OCI-LY3 (cell line): Measurements from ENCODE around the gene SESN1.

Experiments used
- H2AFZ ChIP-seq: fragments of 200-600, 300-600 bp; shearing (Covaris generic); 2 replicates; pipeline ENCODE4 v1.6.0; 2014; ENCODE audit warnings: antibody characterized with exemption, low read depth, low read length
- H3K27ac ChIP-seq: fragments of 200-600, 300-600 bp; sonication (generic); 2 replicates; pipeline ENCODE4 v1.5.1; 2014; ENCODE audit warnings: mild to moderate bottlenecking, low read length, moderate library complexity, mixed read lengths
- H3K27me3 ChIP-seq: fragments of 200-600, 300-600 bp; sonication (generic); 2 replicates; pipeline ENCODE4 v1.6.1; 2014; ENCODE audit warnings: low read depth, low read length, mixed read lengths
- H3K36me3 ChIP-seq: fragments of 200-600, 300-600 bp; sonication (generic); replicated peaks from 2 replicates; pipeline ENCODE3; 2014; ENCODE audit warnings: low read depth, low read length, mixed read lengths
- H3K4me1 ChIP-seq: fragments of 300-600, 200-600 bp; sonication (generic); 2 replicates; pipeline ENCODE4 v1.6.1; 2014; ENCODE audit warnings: low read length, mixed read lengths
- H3K4me2 ChIP-seq: fragments of 200-600, 300-600 bp; sonication (generic); 2 replicates; pipeline ENCODE4 v1.6.1; 2014; ENCODE audit warnings: low read length, mixed read lengths
- H3K4me3 ChIP-seq: fragments of 300-600, 200-600 bp; sonication (generic); 2 replicates; pipeline ENCODE4 v1.5.1; 2014; ENCODE audit warnings: antibody characterized with exemption, mild to moderate bottlenecking, low read length, moderate library complexity
- H3K79me2 ChIP-seq: fragments of 300-600, 200-600 bp; shearing (Covaris generic); 2 replicates; pipeline ENCODE4 v1.6.1; 2014; ENCODE audit warnings: mild to moderate bottlenecking, low read length, mixed read lengths
- H3K9ac ChIP-seq: fragments of 300-600, 200-600 bp; shearing (Covaris generic); 2 replicates; pipeline ENCODE4 v1.6.0; 2014; ENCODE audit warnings: mild to moderate bottlenecking, low read length, moderate library complexity
- H3K9me3 ChIP-seq: fragments of 200-600, 300-600 bp; shearing (Covaris generic); 2 replicates; pipeline ENCODE4 v1.6.1; 2014; ENCODE audit warnings: low read length, mixed read lengths; ENCODE audit not compliant: insufficient read depth
- H4K20me1 ChIP-seq: fragments of 200-600, 300-600 bp; sonication (generic); 2 replicates; pipeline ENCODE4 v1.6.1; 2016; ENCODE audit warnings: low read length, mixed read lengths; ENCODE audit not compliant: insufficient read depth
- CTCF ChIP-seq: fragments of 200-600, 300-600 bp; sonication (generic); IDR thresholded peaks from 2 replicates; pipeline ENCODE4 v1.5.1; 2014; ENCODE audit warnings: antibody characterized with exemption, low read length, low read depth
- EZH2phosphoT487 ChIP-seq: fragments of 200-600 bp; shearing (Covaris generic); IDR thresholded peaks from 2 replicates; pipeline ENCODE4 v1.6.1; 2018; ENCODE audit warnings: antibody characterized with exemption, mixed run types, low read depth

SESN1 gene

GRCh38 chr6:109069746-109070145 is 24.9 kb downstream of the SESN1 start:
- Histone ChIP-seq H3K9ac (no peak overlapping the region), H3K4me1 (no peaks in the 10 kb centered on the region), H3K4me2 (no peak overlapping the region), H3K27me3 (no peaks in the 10 kb centered on the region), H4K20me1 (no peaks in the 10 kb centered on the region), H3K4me3 (no peak overlapping the region), H3K9me3 (no peaks in the 10 kb centered on the region), H3K27ac (no peak overlapping the region), H3K79me2 (no peaks in the 10 kb centered on the region), H3K36me3 (no peaks in the 10 kb centered on the region), H2AFZ (no peak overlapping the region)
- TF ChIP-seq EZH2phosphoT487 (no peak), CTCF (no peak)

GRCh38 chr6:109062767-109063352 is 31.8 kb downstream of the SESN1 start:
- Histone ChIP-seq H3K36me3 (no peaks in the 10 kb centered on the region), H3K9ac (no peak overlapping the region), H3K9me3 (no peaks in the 10 kb centered on the region), H3K4me2 (no peak overlapping the region), H3K27me3 (no peaks in the 10 kb centered on the region), H3K4me1 (no peaks in the 10 kb centered on the region), H2AFZ (no peak overlapping the region), H3K79me2 (no peaks in the 10 kb centered on the region), H3K27ac (no peak overlapping the region), H4K20me1 (no peaks in the 10 kb centered on the region), H3K4me3 (no peak overlapping the region)
- TF ChIP-seq CTCF, result no peak
- no peak for TF ChIP-seq EZH2phosphoT487

- Histone ChIP-seq H3K27me3 (no peaks in the 10 kb centered on the region), H2AFZ (no peak overlapping the region), H3K4me1 (no peaks in the 10 kb centered on the region), H3K9me3 (no peaks in the 10 kb centered on the region), H3K4me3 (no peak overlapping the region), H3K36me3 (no peaks in the 10 kb centered on the region), H3K27ac (no peak overlapping the region), H3K79me2 (no peaks in the 10 kb centered on the region), H4K20me1 (no peaks in the 10 kb centered on the region), H3K4me2 (no peak overlapping the region), H3K9ac (no peak overlapping the region)
- TF ChIP-seq EZH2phosphoT487 (no peak), CTCF (no peak)
These were observed 32.4 kb downstream of the SESN1 start for GRCh38 chr6:109062216-109062615.

- no peak overlapping the region for H3K9ac ChIP-seq
These were observed 34.1 kb downstream of the SESN1 start for GRCh38 chr6:109060571-109060970.

More at GRCh38 chr6:109060571-109060970, 34.1 kb downstream of the SESN1 start:
- Histone ChIP-seq H3K4me2 (no peak overlapping the region), H3K27me3 (no peaks in the 10 kb centered on the region), H3K9me3 (no peaks in the 10 kb centered on the region), H4K20me1 (no peaks in the 10 kb centered on the region), H3K4me1 (no peaks in the 10 kb centered on the region), H3K27ac (no peak overlapping the region), H2AFZ (no peak overlapping the region), H3K36me3 (no peaks in the 10 kb centered on the region), H3K79me2 (no peaks in the 10 kb centered on the region), H3K4me3 (no peak overlapping the region)
- TF ChIP-seq CTCF, result no peak
- no peak for TF ChIP-seq EZH2phosphoT487
